HCEC 1CT (cell line): ENCODE measurements around the gene ECHDC3.
"Not testable (repeated sequence)": the region's sequence is repeated elsewhere in the genome, so short reads cannot be mapped to it uniquely, and the experiment has no call there.

Experiments used
- DNase-seq: peaks from one replicate; pipeline ENCODE4 v3.0.0-alpha.2; 2017

The ECHDC3 gene

GRCh38 chr10:11719496-11720259, 22.5 kb upstream of the ECHDC3 start:
- DNase-seq, result no peak

- DNase-seq, result no peak
Measured at GRCh38 chr10:11720260-11720741, 21.9 kb upstream of the ECHDC3 start.

GRCh38 chr10:11721806-11722205, 20.4 kb upstream of the ECHDC3 start:
- no peak for DNase-seq

GRCh38 chr10:11723359-11723758, 18.8 kb upstream of the ECHDC3 start:
- DNase-seq, result no peak

DNA sequence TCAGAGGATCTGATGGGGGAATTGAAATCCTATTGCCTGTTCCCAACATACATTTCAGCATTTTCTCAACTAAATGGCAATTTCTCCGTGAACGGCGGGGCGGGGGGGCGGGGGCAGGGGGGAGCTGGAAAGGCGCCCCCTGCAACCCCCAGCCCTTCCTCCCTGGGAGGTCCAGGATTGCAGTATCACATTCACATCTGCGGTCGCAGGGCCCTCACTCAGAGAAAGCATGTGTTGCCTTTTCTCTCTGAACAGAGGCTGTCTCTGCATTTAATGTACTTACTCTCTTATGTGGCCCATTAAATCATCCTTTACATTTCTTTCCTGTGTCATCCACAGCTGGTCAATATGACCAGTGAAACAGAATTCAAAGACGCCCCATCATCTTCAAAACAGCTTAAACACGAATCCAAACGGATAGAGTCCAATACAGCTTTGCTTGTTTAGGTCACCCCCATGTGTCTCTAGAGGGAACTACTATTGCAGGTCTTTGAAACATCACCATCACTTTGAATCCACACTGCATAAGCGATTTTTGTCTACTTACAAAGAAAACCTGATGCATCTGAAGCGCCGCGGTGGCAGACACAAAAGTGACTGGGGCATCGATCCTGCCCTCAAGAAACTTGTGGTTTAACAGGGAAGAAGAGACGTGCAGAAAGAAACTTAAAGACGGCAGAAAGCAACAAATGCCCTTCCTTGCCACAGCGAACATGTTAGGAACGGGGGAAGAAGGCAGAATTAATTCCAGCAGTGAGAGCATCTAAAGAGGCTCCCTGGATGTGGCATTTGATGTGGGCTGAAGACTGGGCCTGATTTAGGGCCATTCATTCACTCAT, 17.0 kb upstream of the ECHDC3 start:
- DNase-seq, result peak; percentile 52

DNA sequence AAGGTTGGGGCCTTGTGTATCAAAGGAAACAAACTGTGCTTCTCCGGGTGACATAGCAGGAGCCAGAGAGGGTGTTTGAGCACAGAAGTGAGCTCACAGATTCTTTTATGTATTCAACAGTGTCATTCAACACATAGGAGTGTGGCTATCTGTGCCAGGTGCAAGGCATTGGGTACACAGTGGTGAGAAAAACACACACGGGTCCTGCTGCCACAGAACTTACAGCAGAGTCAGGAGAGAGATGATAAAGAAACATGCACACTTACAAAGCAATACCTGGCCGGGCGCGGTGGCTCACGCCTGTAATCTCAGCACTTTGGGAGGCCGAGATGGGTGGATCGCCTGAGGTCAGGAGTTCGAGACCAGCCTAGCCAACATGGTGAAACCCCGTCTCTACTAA, 16.3 kb upstream of the ECHDC3 start:
- no peak for DNase-seq

- no peak for DNase-seq
Measured at GRCh38 chr10:11727563-11727962, 14.6 kb upstream of the ECHDC3 start.

DNA sequence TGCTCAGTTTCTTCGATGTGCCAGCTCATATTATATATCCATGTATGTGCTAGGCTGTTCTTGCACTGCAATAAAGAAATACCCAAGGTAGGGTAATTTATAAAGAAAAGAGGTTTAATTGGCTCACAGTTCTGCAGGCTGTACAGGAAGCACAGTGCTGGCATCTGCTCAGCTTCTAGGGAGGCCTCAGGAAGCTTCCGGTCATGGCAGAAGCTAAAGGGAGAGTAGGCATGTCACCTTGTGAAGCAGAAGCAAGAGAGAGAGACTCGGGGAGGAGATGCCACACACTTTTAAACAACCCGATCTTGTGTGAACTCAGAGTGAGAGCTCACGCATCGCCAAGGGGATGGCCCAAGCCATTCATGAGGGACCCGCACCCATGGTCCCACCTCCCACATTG, 13.8 kb upstream of the ECHDC3 start:
- no peak for DNase-seq

GRCh38 chr10:11729790-11730315, 12.3 kb upstream of the ECHDC3 start:
- no peak for DNase-seq

DNA sequence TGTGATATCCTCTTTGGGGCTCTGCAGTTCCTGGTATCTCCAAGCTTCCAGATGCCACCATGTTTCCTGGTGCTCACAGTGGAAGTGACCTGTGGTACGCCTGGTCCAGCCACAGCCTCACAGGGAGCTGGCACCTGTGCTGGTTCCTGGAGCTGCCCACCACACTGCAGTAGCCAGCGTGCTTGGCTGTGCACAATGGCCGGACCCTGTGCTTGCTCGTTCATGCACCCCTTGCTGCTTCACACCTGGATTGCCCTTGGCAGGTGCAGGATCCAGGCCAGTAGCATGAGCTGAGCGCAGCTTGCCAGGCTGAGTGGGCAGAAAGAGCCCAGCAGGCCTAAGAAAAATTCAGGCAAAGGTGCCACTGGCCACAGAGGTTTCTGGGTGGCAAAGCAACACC, 11.4 kb upstream of the ECHDC3 start:
- DNase-seq, result no peak

DNA sequence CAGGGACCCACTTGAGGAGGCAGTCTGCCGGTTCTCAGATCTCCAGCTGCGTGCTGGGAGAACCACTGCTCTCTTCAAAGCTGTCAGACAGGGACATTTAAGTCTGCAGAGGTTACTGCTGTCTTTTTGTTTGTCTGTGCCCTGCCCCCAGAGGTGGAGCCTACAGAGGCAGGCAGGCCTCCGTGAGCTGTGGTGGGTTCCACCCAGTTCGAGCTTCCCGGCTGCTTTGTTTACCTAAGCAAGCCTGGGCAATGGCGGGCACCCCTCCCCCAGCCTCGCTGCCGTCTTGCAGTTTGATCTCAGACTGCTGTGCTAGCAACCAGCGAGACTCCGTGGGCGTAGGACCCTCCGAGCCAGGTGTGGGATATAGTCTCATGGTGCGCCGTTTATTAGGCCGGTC, 5.4 kb upstream of the ECHDC3 start:
- DNase-seq, result not testable (repeated sequence)

- not testable (repeated sequence) for DNase-seq
Measured at GRCh38 chr10:11737258-11738032, 4.7 kb upstream of the ECHDC3 start.

- no peak for DNase-seq
Measured at GRCh38 chr10:11740907-11741306, 1.3 kb upstream of the ECHDC3 start.

GRCh38 chr10:11741608-11742007, 574 bp upstream of the ECHDC3 start:
- DNase-seq, result no peak

DNA sequence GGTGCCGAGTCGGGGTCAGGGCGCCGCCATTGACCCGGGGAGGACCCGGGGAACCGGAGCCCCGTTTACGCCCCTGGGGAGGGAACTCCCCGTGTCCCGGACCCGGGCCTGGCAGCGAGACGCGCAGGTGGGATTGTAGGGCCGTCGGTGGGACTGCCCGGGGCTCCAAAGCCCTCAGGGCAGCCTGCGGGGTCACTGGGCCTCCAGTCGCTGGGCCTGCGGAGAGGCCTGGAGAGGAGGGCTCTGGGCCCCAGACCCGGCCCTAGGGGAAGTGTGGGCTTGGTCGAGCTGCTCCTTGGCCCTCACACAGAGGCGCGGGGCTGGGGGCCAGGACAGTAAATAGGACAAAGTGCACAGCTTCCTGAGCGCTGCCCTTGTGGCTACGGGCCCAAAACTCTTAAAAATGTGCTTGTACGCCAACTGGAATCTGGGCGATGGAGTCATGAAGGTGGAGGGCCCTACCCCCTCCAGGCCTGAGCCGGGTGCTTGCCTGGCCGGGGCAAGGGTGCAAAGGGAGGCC, 657 bp downstream of the ECHDC3 start:
- DNase-seq, result no peak

DNA sequence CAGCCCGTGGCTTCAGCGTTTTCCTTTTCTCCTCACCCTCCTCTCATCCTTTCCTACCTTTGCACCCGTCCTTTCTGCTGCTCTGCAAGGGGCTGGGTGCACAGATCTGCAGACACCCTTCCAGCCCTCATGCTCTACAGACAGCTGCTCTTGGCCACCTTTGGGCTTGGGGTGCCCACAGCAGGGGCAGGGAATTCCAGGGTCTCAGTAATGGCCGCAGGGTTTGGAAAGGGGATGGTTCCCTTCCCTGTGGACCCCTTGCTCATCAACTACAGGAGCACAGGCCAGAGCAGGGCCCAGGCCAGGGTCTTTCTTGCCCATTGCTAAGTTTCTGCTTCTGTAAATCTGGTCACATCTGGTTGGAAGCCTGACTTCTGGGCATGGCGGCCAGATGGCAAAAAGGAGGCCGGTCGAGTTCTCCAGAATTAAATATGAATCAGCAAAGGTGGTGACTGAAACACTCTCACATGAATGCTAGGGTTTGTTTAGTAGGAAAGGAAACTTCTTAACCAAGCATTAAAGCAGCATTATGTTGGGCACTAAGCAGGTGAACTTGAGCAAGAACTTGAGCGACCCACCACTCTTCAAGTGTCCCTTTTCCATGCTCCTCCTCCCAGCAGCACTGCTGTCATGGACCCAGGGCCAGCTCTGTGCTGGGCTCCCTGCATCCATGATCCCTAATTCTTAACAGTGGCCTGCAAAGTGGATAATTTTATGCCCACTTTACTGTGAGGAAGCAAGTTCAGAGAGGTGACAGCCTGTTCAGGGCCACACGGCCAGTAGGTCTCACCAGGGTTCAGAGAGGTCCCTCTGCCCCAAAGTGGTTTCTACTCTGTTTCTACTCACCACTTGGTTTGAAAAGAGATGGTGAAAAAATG, 1.5 kb downstream of the ECHDC3 start:
- DNase-seq, result no peak

DNA sequence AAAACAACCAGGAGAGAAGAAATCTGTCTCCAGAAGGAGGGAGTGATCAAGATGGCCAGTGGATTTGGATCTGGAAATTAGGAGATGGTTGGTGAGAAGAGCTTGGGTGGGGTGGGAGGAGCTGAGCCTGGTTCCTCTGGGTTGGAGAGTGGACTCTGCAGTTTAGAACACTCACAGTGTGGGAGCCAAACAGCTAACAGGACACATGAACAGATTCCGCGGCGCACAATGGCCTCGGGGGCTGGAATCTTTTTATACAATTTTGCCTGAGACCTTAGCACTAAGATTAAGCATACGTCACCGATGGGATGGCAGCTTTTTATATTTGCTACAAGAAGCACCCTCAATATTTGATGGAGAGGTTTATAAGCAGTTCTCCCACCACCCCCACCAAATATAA, 2.9 kb downstream of the ECHDC3 start:
- no peak for DNase-seq

DNA sequence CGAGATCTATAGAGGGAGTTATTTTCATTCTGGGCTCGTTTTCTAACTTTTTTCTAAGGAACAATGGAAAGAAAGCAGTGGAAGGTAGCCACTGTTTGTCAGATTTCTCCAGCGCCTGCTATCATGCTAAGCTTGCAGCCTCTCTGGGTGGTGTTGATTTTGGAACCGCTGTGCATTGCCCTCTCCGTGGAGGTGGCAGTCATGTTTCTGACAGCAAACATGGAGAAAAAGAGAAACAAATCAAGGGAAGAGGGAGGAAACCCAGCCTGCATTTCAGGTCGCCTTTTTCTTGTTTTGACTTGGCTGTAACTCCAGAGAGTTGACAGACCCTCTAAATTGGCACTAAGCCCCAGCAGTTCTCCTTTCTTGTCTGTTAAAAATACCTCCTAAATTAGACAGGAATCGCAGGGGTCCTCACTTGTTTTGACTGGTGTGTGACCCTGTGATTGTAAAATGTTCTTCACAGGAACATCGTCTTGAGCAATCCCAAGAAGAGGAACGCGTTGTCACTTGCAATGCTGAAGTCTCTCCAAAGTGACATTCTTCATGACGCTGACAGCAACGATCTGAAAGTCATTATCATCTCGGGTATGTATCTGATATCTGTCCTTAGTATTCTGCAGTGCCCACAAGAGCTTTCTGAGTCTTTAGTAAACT, 4.8 kb downstream of the ECHDC3 start:
- DNase-seq, result no peak

GRCh38 chr10:11748866-11749265, 6.7 kb downstream of the ECHDC3 start:
- DNase-seq, result no peak

DNA sequence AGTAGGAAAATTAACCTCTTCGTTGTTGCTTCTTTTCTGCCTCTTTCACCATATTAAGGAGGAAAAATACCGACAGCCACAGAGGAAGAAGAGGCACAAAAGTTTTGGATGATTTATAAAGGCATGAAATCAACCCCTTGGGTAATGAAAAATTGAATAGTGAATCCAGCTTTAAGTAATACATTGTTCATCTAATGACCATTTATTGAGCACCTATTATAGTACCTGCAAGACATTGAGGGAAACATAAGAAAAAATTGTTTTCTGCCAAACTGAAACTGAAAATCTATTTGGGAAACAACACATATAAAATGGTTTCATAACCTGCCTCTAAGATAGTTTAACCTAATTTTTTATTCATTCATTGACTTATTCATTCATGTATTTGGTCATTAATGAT, 8.2 kb downstream of the ECHDC3 start:
- DNase-seq, result no peak

DNA sequence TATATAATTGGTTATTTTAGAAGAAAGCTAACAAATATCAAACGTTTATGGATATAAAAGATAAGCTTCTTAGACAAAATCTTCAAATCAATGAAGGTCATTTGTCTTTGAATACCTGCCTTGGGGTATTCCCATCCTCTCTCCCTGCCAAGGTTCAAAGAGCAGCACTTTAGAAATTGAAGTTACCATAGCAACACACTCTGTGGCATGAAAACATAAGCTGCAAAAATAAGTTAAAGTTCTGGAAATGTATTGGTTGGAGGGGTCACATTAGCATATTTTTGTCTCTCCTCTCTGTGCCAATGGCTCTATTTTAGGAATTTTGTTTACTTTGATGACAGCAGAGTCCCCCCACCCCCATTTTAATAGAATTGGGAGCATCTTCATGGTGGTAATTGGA, 12.0 kb downstream of the ECHDC3 start:
- no peak for DNase-seq
